ENCODE data around the gene XAGE3. TPM values are rescaled to one million over a fixed set of nuclear protein-coding genes. Genes with fewer than 3 reads are reported as not detected.
"Not testable (repeated sequence)": the region's sequence is repeated elsewhere in the genome, so short reads cannot be mapped to it uniquely, and the experiment has no call there.

Gene XAGE3
- total RNA-seq, 4 donors from 2014 or later, result not detected

DNA sequence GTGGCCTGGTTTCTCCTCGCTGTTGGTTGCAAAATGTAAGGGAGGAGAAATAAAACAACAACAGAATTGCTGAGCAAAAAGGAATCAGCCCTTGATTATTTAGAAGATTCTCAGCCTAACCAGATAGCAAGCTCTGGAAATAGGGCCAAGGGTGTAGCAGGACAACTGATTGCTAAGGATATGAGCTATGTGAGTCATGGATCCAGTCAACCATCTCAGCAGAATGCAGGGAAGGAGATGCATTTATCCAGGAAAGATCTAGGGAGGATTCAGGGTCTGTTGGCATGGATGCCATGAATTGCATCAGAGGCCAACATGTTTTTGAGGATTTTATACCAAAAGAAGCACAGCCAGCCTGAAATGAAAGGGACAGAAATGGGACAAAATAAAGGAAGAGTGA lies 2.2 kb upstream of the XAGE3 start:
- in situ Hi-C loops (cut with MboI; ENCODE audit: low pct_ligation_motif_present in 1 of 4, low pct_unique_long_range_greater_than_20kb in 1 of 4, low sequenced_read_pairs in 3 of 4) (no loop called here), intact Hi-C loops (cut with DNase I; ENCODE audit: low total_unique reads) (no loop called here)
- TF ChIP-seq POLR2A (IDR thresholded peaks at IDR 0.05) (no peak), EP300 (IDR thresholded peaks at IDR 0.05; ENCODE audit: low read depth) (no peak), POLR2AphosphoS5 (IDR thresholded peaks at IDR 0.05) (no peak)
- TF ChIP-seq, protein P1, sequence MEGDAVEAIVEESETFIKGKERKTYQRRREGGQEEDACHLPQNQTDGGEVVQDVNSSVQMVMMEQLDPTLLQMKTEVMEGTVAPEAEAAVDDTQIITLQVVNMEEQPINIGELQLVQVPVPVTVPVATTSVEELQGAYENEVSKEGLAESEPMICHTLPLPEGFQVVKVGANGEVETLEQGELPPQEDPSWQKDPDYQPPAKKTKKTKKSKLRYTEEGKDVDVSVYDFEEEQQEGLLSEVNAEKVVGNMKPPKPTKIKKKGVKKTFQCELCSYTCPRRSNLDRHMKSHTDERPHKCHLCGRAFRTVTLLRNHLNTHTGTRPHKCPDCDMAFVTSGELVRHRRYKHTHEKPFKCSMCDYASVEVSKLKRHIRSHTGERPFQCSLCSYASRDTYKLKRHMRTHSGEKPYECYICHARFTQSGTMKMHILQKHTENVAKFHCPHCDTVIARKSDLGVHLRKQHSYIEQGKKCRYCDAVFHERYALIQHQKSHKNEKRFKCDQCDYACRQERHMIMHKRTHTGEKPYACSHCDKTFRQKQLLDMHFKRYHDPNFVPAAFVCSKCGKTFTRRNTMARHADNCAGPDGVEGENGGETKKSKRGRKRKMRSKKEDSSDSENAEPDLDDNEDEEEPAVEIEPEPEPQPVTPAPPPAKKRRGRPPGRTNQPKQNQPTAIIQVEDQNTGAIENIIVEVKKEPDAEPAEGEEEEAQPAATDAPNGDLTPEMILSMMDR (IDR thresholded peaks at IDR 0.05), result no peak
- 67% methylated on average over 1 of the region's 1 CpG; no CpG with 5 or more reads in 1 of the 2 donors for WGBS, 2 donors (ENCODE audit: low coverage in 1 of 2)
- H3K27me3 ChIP-seq, result no peaks in the 10 kb centered on the region
- H3K4me1 ChIP-seq, result no peaks in the 10 kb centered on the region
- no peak for DNase-seq
- H3K36me3 ChIP-seq, result no peaks in the 10 kb centered on the region
- H3K4me3 ChIP-seq, result no peak overlapping the region
- H3K9me3 ChIP-seq, result no peaks in the 10 kb centered on the region
- no peak overlapping the region for H3K27ac ChIP-seq

DNA sequence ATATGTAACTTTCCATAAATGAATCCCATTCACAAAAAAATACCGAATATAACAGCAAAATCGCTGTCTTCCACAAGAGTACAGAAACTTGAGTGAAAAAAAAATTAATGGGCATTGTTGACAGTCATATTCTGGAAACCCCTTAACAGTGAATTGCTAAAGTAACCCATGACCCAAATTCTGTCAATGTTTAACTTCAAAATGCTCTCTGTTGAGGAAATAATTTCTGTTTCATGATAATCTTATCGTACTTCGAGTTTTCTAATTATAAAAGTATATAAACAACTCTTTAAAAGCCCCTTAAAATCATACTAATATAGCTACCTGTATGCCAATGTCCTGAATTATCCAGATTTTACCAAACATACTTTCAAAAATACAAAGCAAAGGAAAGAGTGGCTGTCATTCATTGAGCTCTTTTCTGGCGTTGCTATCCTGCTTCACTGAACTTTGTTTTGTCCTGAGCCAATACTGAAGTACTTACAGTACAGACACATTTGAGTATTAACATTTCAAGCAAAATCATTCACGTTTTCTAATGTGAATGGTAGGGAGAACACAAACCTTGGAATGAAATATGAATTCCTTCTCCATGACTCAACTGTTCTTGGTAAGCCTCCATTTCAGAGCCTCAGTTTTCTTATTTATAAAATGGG lies 2.4 kb downstream of the XAGE3 start:
- no peaks in the 10 kb centered on the region for H3K36me3 ChIP-seq
- intact Hi-C loops (cut with DNase I; ENCODE audit: low total_unique reads) (no loop called here), in situ Hi-C loops (cut with MboI; ENCODE audit: low pct_ligation_motif_present in 1 of 4, low pct_unique_long_range_greater_than_20kb in 1 of 4, low sequenced_read_pairs in 3 of 4) (no loop called here)
- H3K9me3 ChIP-seq, result no peaks in the 10 kb centered on the region
- H3K27me3 ChIP-seq, result no peaks in the 10 kb centered on the region
- WGBS, 2 donors (ENCODE audit: low coverage in 1 of 2), result 36 to 48% methylated on average over 4 to 6 of the region's 6 CpGs
- no peaks in the 10 kb centered on the region for H3K4me1 ChIP-seq
- DNase-seq, result no peak
- TF ChIP-seq, protein P1 (IDR thresholded peaks at IDR 0.05), result no peak
- TF ChIP-seq POLR2AphosphoS5 (IDR thresholded peaks at IDR 0.05) (no peak), POLR2A (IDR thresholded peaks at IDR 0.05) (no peak), EP300 (IDR thresholded peaks at IDR 0.05; ENCODE audit: low read depth) (no peak)
- H3K4me3 ChIP-seq, result no peak overlapping the region
- H3K27ac ChIP-seq, result no peak overlapping the region

DNA sequence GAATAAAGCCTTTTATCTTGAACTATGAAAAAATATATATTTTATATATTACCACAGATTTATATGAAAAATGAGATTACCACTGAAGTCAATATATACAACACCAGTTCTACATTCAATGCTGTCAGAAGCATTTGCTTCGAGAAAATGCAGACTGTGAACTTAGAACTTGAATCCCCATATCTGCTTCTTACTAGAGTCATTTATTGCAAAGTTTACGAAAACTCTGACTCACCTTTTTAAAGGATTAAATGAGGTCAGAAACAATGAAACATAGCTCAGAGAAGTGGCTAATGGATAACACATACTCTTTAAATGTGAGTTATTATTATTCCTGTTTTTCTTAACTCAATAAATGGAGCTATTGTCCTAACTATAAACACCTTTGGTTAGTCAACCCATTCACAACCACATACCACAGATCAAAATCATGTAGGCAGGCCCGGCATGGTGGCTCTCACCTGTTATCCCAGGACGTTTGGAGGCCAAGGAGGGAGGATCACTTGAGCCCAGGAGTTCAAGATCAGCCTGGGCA lies 10.8 kb downstream of the XAGE3 start:
- intact Hi-C loops (cut with DNase I; ENCODE audit: low total_unique reads); H3K36me3 ChIP-seq; H3K27me3 ChIP-seq; H3K4me1 ChIP-seq; H3K4me3 ChIP-seq; in situ Hi-C loops (cut with MboI; ENCODE audit: low pct_ligation_motif_present in 1 of 4, low pct_unique_long_range_greater_than_20kb in 1 of 4, low sequenced_read_pairs in 3 of 4); DNase-seq; H3K9me3 ChIP-seq; H3K27ac ChIP-seq: not testable (repeated sequence)
- WGBS, 2 donors (ENCODE audit: low coverage in 1 of 2), result 49 to 53% methylated on average over 2 to 4 of the region's 4 CpGs

DNA sequence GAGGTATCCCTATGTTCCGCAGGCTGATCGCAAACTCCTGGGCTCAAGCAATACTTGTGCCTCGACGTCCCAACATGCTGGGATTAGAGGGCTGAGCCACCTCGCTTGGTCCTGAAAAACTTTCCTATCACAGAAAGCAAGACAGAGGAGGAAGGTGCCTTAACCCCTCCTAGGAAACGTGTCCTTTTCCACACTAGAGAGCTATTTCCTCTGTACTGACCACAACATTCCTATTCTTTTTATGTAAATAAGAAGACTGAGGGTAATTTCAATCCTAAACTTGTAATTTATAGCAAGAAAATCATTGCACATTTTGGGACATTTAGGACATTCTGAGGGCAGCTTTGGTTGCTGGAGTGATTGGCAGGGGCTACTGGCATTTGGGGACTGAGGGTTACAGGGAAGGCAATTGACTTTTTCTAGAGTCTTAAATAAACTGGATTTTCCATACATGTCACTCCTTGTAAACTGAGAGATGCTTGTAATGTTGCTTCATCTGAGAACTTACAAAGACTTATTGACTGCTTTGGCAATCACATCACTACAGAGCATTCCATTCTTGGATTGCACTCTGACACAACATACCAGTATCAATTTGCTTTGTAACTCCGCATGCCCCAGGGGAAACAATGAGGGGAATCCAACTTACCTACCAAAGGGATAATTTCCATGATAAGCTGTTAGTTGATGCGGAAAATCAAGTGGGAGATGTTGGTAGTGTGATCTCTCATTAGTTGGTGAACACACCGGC lies 15.6 kb downstream of the XAGE3 start:
- H3K27me3 ChIP-seq, result no peaks in the 10 kb centered on the region
- no peaks in the 10 kb centered on the region for H3K9me3 ChIP-seq
- WGBS, 2 donors (ENCODE audit: low coverage in 1 of 2), result 83% methylated on average over 9 of the region's 9 CpGs; no CpG with 5 or more reads in 1 of the 2 donors
- H3K36me3 ChIP-seq, result no peaks in the 10 kb centered on the region
- DNase-seq, result no peak
- no peak for TF ChIP-seq EP300 (IDR thresholded peaks at IDR 0.05; ENCODE audit: low read depth)
- TF ChIP-seq POLR2AphosphoS5 (IDR thresholded peaks at IDR 0.05), result no peak
- TF ChIP-seq POLR2A (IDR thresholded peaks at IDR 0.05), result no peak
- TF ChIP-seq, protein P1 (IDR thresholded peaks at IDR 0.05), result no peak
- H3K27ac ChIP-seq, result no peak overlapping the region
- intact Hi-C loops (cut with DNase I; ENCODE audit: low total_unique reads), result no loop called here
- in situ Hi-C loops (cut with MboI; ENCODE audit: low pct_ligation_motif_present in 1 of 4, low pct_unique_long_range_greater_than_20kb in 1 of 4, low sequenced_read_pairs in 3 of 4), result no loop called here
- no peaks in the 10 kb centered on the region for H3K4me1 ChIP-seq
- H3K4me3 ChIP-seq, result no peak overlapping the region

DNA sequence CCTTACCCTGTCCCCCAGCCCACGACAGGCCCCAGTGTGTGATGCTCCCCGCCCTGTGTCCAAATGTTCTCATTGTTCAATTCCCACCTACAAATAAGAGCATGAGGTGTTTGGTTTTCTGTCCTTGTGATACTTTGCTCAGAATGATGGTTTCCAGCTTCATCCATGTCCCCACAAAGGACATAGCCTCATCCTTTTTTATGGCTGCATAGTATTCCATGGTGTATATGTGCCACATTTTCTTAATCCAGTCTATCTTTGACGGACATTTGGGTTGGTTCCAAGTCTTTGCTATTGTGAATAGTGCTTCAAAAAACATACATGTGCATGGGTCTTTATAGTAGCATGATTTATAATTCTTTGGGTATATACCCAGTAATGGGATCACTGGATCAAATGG lies 24.3 kb downstream of the XAGE3 start:
- H3K9me3 ChIP-seq; H3K27ac ChIP-seq; H3K4me3 ChIP-seq; DNase-seq; intact Hi-C loops (cut with DNase I; ENCODE audit: low total_unique reads); H3K27me3 ChIP-seq; H3K4me1 ChIP-seq; in situ Hi-C loops (cut with MboI; ENCODE audit: low pct_ligation_motif_present in 1 of 4, low pct_unique_long_range_greater_than_20kb in 1 of 4, low sequenced_read_pairs in 3 of 4); H3K36me3 ChIP-seq: not testable (repeated sequence)
- 81 to 83% methylated on average over 1 to 3 of the region's 3 CpGs for WGBS, 2 donors (ENCODE audit: low coverage in 1 of 2)
